Measurements from ENCODE around the gene FHOD3. TPM values are rescaled to one million over a fixed set of nuclear protein-coding genes. Genes with fewer than 3 reads are reported as not detected.

FHOD3 gene
- total and polyA plus RNA-seq, 2 of the 13 experiments (the other 11 are each of a cell fraction or from before 2014, with no cell fraction given): 0.07 TPM; not detected in 1

DNA sequence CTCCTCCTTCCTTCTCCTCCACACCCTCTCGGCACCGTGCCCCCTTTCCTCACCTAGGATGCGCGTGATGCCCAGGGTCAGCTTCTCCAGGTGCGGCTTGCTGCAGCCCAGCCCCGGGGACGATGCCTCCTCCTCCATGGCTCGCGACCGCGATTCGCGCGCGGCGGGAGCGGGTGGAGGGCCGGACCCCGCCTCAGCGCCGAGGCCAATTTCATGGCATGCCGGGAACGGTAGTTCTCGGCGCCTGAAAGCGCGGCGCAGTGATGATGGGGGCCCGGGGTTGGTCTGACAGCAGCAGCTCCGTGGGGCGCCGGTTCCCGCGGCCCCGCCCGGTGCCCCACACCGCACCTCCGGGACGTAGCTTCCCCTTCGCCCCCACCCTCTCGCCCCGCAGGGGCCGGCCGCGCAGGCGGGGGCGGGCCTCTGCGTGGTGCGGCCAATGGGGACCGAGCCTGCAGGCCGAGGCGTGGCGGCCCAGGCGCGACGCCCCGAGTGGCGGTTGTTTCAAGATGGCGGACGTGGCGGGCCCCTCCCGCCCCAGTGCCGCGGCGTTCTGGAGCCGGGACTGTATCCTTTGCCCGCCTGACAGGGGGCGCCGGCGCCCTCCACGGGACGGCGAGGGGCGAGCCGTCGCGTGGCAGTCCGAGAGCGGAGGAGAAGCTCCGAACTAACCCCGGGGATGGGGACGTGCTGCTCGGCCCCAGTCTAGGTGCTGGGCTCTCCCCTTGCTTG lies 531.3 kb downstream of the FHOD3 start, which contains the start of the genes KIAA1328 and TPGS2 (continued):
- peak; percentile 36; the same call in 1 of the 2 replicates for TF ChIP-seq ZNF616 (CRISPR knock-in tag; IDR thresholded peaks at IDR 0.05; ENCODE audit: low read depth)
- TF ChIP-seq THAP11 (CRISPR knock-in tag; IDR thresholded peaks at IDR 0.05): peak; percentile 96
- TF ChIP-seq, protein P1, sequence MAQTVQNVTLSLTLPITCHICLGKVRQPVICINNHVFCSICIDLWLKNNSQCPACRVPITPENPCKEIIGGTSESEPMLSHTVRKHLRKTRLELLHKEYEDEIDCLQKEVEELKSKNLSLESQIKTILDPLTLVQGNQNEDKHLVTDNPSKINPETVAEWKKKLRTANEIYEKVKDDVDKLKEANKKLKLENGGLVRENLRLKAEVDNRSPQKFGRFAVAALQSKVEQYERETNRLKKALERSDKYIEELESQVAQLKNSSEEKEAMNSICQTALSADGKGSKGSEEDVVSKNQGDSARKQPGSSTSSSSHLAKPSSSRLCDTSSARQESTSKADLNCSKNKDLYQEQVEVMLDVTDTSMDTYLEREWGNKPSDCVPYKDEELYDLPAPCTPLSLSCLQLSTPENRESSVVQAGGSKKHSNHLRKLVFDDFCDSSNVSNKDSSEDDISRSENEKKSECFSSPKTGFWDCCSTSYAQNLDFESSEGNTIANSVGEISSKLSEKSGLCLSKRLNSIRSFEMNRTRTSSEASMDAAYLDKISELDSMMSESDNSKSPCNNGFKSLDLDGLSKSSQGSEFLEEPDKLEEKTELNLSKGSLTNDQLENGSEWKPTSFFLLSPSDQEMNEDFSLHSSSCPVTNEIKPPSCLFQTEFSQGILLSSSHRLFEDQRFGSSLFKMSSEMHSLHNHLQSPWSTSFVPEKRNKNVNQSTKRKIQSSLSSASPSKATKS (CRISPR knock-in tag; IDR thresholded peaks at IDR 0.05): no peak
- TF ChIP-seq, protein P2, sequence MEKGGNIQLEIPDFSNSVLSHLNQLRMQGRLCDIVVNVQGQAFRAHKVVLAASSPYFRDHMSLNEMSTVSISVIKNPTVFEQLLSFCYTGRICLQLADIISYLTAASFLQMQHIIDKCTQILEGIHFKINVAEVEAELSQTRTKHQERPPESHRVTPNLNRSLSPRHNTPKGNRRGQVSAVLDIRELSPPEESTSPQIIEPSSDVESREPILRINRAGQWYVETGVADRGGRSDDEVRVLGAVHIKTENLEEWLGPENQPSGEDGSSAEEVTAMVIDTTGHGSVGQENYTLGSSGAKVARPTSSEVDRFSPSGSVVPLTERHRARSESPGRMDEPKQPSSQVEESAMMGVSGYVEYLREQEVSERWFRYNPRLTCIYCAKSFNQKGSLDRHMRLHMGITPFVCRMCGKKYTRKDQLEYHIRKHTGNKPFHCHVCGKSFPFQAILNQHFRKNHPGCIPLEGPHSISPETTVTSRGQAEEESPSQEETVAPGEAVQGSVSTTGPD (CRISPR knock-in tag; IDR thresholded peaks at IDR 0.05): no peak
- peak; percentile 38; the same call in 1 of the 2 replicates for TF ChIP-seq RFXAP (CRISPR knock-in tag; IDR thresholded peaks at IDR 0.05; ENCODE audit: borderline replicate concordance)
- peak; percentile 64; the same call in 1 of the 2 replicates for TF ChIP-seq ZNF543 (CRISPR knock-in tag; IDR thresholded peaks at IDR 0.05)
- peak; percentile 89 for TF ChIP-seq RCOR2 (CRISPR knock-in tag; IDR thresholded peaks at IDR 0.05)
- TF ChIP-seq SNRNP70 (IDR thresholded peaks at IDR 0.05; ENCODE audit: low read depth, low read length): no peak
- TF ChIP-seq SRY (CRISPR knock-in tag; IDR thresholded peaks at IDR 0.05): peak; percentile 30; the same call in 1 of the 2 replicates
- peak; percentile 29; the same call in 1 of the 2 replicates for TF ChIP-seq ELF3 (CRISPR knock-in tag; IDR thresholded peaks at IDR 0.05)
- peak; percentile 43; the same call in 1 of the 2 replicates for TF ChIP-seq ZNF274 (CRISPR knock-in tag; IDR thresholded peaks at IDR 0.05)
- peak; percentile 35 for TF ChIP-seq NCOA2 (CRISPR knock-in tag; IDR thresholded peaks at IDR 0.05)
- no peak for TF ChIP-seq TSC22D2 (CRISPR knock-in tag; IDR thresholded peaks at IDR 0.05; ENCODE audit: borderline replicate concordance)
- TF ChIP-seq, protein P3, sequence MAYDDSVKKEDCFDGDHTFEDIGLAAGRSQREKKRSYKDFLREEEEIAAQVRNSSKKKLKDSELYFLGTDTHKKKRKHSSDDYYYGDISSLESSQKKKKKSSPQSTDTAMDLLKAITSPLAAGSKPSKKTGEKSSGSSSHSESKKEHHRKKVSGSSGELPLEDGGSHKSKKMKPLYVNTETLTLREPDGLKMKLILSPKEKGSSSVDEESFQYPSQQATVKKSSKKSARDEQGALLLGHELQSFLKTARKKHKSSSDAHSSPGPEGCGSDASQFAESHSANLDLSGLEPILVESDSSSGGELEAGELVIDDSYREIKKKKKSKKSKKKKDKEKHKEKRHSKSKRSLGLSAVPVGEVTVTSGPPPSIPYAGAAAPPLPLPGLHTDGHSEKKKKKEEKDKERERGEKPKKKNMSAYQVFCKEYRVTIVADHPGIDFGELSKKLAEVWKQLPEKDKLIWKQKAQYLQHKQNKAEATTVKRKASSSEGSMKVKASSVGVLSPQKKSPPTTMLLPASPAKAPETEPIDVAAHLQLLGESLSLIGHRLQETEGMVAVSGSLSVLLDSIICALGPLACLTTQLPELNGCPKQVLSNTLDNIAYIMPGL (CRISPR knock-in tag; IDR thresholded peaks at IDR 0.05; ENCODE audit: borderline replicate concordance in 1 of 2, low read depth in 1 of 2): peak; percentile 78 to 94
- TF ChIP-seq, protein P4, sequence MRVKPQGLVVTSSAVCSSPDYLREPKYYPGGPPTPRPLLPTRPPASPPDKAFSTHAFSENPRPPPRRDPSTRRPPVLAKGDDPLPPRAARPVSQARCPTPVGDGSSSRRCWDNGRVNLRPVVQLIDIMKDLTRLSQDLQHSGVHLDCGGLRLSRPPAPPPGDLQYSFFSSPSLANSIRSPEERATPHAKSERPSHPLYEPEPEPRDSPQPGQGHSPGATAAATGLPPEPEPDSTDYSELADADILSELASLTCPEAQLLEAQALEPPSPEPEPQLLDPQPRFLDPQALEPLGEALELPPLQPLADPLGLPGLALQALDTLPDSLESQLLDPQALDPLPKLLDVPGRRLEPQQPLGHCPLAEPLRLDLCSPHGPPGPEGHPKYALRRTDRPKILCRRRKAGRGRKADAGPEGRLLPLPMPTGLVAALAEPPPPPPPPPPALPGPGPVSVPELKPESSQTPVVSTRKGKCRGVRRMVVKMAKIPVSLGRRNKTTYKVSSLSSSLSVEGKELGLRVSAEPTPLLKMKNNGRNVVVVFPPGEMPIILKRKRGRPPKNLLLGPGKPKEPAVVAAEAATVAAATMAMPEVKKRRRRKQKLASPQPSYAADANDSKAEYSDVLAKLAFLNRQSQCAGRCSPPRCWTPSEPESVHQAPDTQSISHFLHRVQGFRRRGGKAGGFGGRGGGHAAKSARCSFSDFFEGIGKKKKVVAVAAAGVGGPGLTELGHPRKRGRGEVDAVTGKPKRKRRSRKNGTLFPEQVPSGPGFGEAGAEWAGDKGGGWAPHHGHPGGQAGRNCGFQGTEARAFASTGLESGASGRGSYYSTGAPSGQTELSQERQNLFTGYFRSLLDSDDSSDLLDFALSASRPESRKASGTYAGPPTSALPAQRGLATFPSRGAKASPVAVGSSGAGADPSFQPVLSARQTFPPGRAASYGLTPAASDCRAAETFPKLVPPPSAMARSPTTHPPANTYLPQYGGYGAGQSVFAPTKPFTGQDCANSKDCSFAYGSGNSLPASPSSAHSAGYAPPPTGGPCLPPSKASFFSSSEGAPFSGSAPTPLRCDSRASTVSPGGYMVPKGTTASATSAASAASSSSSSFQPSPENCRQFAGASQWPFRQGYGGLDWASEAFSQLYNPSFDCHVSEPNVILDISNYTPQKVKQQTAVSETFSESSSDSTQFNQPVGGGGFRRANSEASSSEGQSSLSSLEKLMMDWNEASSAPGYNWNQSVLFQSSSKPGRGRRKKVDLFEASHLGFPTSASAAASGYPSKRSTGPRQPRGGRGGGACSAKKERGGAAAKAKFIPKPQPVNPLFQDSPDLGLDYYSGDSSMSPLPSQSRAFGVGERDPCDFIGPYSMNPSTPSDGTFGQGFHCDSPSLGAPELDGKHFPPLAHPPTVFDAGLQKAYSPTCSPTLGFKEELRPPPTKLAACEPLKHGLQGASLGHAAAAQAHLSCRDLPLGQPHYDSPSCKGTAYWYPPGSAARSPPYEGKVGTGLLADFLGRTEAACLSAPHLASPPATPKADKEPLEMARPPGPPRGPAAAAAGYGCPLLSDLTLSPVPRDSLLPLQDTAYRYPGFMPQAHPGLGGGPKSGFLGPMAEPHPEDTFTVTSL (CRISPR knock-in tag; IDR thresholded peaks at IDR 0.05; ENCODE audit: borderline replicate concordance): peak; percentile 43; the same call in 1 of the 2 replicates
- TF ChIP-seq ARNTL (CRISPR knock-in tag; IDR thresholded peaks at IDR 0.05): 0 out of 2 replicates have a peak, but pooled peaks have one; percentile 22
- peak; percentile 34; the same call in 1 of the 2 replicates for TF ChIP-seq MEIS2 (CRISPR knock-in tag; IDR thresholded peaks at IDR 0.05)
- TF ChIP-seq HDAC1 (CRISPR knock-in tag; IDR thresholded peaks at IDR 0.05): peak; percentile 89

Data from HepG2 (cell line).